ENCODE measurements around the gene MLH1.

The MLH1 gene

DNA sequence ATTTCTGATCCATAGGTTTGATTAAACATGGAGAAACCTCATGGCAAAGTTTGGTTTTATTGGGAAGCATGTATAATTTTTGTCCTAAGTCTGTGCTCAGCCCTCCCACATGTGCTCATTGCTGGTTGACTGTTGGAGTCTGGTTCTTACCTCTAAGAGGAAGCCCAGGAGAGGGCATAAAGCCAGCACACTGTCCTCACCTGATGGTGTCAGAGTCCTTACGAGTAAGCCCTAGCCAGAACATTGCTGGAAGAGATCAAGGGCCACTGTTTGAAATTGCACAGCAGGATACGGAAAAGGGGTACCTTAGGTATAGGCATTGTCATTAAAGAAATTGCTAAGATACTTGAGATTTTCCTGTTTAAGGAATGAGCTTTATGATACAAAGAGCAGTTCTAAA lies 21.3 kb downstream of the MLH1 start:
- Histone ChIP-seq H3K36me3 (ENCODE audit: control insufficient read depth, insufficient read depth, low read length) (peaks cover 20% of the 10 kb centered on the region), H3K27me3 (replicated peaks; ENCODE audit: control insufficient read depth, insufficient read depth, low read length) (no peaks in the 10 kb centered on the region), H3K4me3 (replicated peaks; ENCODE audit: low read depth, low read length) (no peak overlapping the region)
- TF ChIP-seq, protein P1, sequence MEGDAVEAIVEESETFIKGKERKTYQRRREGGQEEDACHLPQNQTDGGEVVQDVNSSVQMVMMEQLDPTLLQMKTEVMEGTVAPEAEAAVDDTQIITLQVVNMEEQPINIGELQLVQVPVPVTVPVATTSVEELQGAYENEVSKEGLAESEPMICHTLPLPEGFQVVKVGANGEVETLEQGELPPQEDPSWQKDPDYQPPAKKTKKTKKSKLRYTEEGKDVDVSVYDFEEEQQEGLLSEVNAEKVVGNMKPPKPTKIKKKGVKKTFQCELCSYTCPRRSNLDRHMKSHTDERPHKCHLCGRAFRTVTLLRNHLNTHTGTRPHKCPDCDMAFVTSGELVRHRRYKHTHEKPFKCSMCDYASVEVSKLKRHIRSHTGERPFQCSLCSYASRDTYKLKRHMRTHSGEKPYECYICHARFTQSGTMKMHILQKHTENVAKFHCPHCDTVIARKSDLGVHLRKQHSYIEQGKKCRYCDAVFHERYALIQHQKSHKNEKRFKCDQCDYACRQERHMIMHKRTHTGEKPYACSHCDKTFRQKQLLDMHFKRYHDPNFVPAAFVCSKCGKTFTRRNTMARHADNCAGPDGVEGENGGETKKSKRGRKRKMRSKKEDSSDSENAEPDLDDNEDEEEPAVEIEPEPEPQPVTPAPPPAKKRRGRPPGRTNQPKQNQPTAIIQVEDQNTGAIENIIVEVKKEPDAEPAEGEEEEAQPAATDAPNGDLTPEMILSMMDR (IDR thresholded peaks at IDR 0.05; ENCODE audit: insufficient read depth, low read length, poor library complexity, severe bottlenecking) = no peak
- no peak for DNase-seq (ENCODE audit: extremely low read depth, insufficient read length)

DNA sequence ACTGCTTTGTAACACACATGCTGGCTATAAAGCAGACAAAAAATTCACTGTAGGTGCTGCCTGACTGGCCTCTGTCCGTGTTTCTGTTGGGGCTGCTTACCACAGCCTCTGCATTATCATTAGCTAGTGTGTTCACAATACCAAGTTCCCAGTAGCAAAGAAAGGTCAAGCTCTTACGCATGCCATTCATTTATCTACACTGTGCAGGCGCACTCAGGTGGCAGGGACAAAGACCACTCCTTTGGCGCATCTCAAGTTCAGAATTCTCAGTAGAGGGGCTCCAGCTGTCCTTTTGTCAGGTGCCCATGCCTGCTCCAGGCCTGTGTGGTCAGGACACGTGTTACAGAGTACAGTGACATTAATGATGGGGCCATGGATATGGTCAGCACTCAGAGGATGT lies 22.3 kb downstream of the MLH1 start:
- DNase-seq (ENCODE audit: extremely low read depth, insufficient read length) = no peak
- Histone ChIP-seq H3K36me3 (ENCODE audit: control insufficient read depth, insufficient read depth, low read length) (peaks cover 22% of the 10 kb centered on the region), H3K27me3 (replicated peaks; ENCODE audit: control insufficient read depth, insufficient read depth, low read length) (no peaks in the 10 kb centered on the region), H3K4me3 (replicated peaks; ENCODE audit: low read depth, low read length) (no peak overlapping the region)
- TF ChIP-seq, protein P1 (IDR thresholded peaks at IDR 0.05; ENCODE audit: insufficient read depth, low read length, poor library complexity, severe bottlenecking) = no peak

DNA sequence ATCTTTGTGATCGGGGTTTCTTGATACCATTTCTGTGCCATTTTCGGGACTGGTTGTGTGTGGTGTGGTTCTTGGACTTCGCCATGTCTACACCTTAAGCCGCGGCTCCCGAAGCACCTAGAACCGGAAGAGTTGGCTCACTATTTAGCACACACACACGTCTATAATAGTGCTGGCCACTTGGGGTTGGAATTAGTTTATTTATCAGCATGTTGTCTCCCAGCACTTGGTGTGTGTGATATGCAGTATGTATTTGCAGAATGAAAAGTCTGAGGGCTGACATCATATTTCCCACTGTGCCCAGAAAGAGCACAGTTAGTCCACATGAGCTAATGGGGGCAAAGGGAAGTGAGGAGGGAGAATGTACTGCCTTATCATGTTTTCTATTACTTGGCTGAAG lies 23.6 kb downstream of the MLH1 start:
- Histone ChIP-seq H3K4me3 (replicated peaks; ENCODE audit: low read depth, low read length) (no peak overlapping the region), H3K36me3 (ENCODE audit: control insufficient read depth, insufficient read depth, low read length) (peaks cover 30% of the 10 kb centered on the region), H3K27me3 (replicated peaks; ENCODE audit: control insufficient read depth, insufficient read depth, low read length) (no peaks in the 10 kb centered on the region)
- DNase-seq (ENCODE audit: extremely low read depth, insufficient read length) = no peak
- TF ChIP-seq, protein P1 (IDR thresholded peaks at IDR 0.05; ENCODE audit: insufficient read depth, low read length, poor library complexity, severe bottlenecking) = no peak

DNA sequence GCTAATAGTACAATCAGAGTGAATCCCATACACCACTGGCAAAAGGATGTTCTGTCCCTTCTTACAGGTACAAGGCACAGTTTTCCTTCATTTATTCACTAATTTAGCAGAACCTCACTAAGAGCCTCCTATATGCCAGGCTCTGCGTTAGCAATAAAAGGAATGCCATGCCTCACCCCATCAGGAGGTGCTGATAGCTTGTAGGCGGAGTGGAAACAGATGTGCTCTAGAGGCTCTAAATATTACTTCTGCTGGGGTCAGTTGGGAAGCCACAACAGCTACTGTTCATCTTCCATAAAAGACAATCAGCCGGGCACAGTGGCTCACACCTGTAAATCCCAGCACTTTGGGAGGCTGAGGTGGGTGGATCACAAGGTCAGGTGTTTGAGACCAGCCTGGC lies 24.4 kb downstream of the MLH1 start:
- TF ChIP-seq, protein P1 (IDR thresholded peaks at IDR 0.05; ENCODE audit: insufficient read depth, low read length, poor library complexity, severe bottlenecking) = no peak
- no peak for DNase-seq (ENCODE audit: extremely low read depth, insufficient read length)
- peaks cover 35% of the 10 kb centered on the region for H3K36me3 ChIP-seq (ENCODE audit: control insufficient read depth, insufficient read depth, low read length)
- no peak overlapping the region for H3K4me3 ChIP-seq (replicated peaks; ENCODE audit: low read depth, low read length)
- no peaks in the 10 kb centered on the region for H3K27me3 ChIP-seq (replicated peaks; ENCODE audit: control insufficient read depth, insufficient read depth, low read length)

DNA sequence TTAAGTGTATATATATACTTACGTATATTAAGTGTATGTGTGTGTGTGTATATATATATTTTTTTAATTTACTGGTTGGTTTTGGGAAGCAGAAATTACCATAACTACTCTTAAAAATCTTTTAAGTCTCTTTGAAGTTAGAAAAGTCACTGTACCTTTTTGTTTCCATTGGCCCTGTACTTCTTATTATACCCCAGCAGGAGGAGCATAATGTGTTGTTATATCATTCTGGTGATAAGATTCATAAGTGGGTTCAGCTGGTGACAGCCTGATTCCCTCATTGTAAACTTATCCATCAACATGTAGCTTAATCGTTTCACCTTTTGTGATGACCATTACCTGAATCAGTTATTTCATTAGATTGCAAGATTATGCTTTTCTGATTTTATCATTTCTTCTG lies 30.8 kb downstream of the MLH1 start:
- TF ChIP-seq, protein P1 (IDR thresholded peaks at IDR 0.05; ENCODE audit: insufficient read depth, low read length, poor library complexity, severe bottlenecking) = peak; percentile 24
- H3K36me3 ChIP-seq (ENCODE audit: control insufficient read depth, insufficient read depth, low read length) = peaks cover 39% of the 10 kb centered on the region
- H3K27me3 ChIP-seq (replicated peaks; ENCODE audit: control insufficient read depth, insufficient read depth, low read length) = no peaks in the 10 kb centered on the region
- no peak overlapping the region for H3K4me3 ChIP-seq (replicated peaks; ENCODE audit: low read depth, low read length)
- no peak for DNase-seq (ENCODE audit: extremely low read depth, insufficient read length)

DNA sequence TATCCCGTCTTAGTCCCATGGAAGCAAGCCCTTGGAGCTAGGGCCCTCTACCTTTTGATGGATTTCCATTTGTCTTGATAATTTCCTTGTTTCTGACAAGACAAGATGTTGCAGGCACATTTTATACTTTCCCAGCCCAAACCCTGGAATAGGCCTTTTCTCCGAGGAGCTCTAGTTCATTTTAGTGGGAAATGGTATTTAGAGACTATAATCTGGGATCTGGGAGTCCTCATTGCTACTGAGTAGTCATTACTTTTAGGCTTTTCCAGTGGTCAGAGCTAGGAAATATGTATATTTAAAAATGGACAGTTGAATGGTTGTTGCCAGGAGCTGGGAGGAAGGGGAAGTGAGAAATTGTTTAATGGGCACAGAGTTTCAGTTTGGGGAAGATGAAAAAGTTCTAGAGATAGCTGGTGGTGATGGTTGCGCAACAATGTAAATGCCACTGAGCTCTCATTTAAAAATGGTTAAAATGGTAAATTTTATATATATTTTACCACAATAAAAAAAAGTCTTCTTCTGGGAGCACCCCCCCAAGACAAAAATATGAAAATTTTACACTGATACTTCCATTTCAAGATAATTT lies 31.6 kb downstream of the MLH1 start:
- DNase-seq (ENCODE audit: extremely low read depth, insufficient read length) = no peak
- no peak overlapping the region for H3K4me3 ChIP-seq (replicated peaks; ENCODE audit: low read depth, low read length)
- H3K36me3 ChIP-seq (ENCODE audit: control insufficient read depth, insufficient read depth, low read length) = peaks cover 39% of the 10 kb centered on the region
- no peaks in the 10 kb centered on the region for H3K27me3 ChIP-seq (replicated peaks; ENCODE audit: control insufficient read depth, insufficient read depth, low read length)
- TF ChIP-seq, protein P1 (IDR thresholded peaks at IDR 0.05; ENCODE audit: insufficient read depth, low read length, poor library complexity, severe bottlenecking) = no peak

Data from GM06990 (cell line).